GM18951 (cell line): Measurements from ENCODE around the gene FBXW7.

Experiments
- POLR2A ChIP-seq: IDR thresholded peaks from 4 replicates; pipeline ENCODE4 v1.6.1; 2011; ENCODE audit warnings: mild to moderate bottlenecking; ENCODE audit not compliant: insufficient read length, insufficient read depth; ENCODE audit errors: extremely low read depth
- in situ Hi-C: fragments of 300-500 bp; cut with MboI; formaldehyde crosslinking; loops from one replicate; pipeline ENCODE4 v1.12.0; 2022; ENCODE audit warnings: low sequenced_read_pairs, mixed read lengths, inconsistent platforms; ENCODE audit not compliant: unreplicated experiment

Gene FBXW7

DNA sequence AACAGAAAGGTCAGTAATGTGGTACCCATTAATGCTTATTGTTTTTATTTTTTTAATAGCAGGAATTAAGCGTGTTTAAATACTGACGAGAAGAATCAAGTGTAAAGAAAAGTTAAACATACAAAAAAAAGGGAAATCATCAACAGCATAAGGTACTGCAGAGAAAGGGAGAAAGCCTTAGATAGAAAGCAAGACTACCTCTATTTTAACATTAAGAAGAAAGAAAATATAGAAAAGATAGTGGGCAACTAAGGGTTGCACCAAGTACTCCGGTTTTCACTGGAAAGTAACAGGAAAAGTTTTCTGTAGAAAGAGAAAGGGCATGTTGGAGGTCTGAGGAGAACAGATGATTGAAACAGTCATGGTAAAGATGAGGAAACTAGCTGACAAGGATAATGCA lies 41.9 kb downstream of the FBXW7 start:
- in situ Hi-C loops, result no loop called here
- no peak for TF ChIP-seq POLR2A

DNA sequence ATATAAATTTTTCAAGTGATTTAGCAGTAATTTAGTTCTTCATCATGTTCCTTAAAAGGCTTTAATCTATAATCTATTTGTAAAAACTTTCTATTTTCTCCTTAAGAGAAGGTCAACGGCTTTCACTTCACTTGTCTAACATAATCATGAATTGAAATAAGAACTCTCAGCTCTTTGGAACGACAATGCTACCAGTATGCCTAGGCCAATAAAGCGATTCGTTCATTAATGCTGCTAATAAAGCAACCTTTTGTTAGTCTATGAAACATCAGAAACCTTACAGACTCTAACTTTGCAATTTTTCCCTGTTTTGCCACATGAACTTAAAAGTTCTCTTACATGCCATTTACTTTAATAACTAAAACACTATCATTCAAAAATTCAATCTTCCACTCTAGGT lies 47.6 kb downstream of the FBXW7 start:
- TF ChIP-seq POLR2A, result no peak
- in situ Hi-C loops, result no loop called here

DNA sequence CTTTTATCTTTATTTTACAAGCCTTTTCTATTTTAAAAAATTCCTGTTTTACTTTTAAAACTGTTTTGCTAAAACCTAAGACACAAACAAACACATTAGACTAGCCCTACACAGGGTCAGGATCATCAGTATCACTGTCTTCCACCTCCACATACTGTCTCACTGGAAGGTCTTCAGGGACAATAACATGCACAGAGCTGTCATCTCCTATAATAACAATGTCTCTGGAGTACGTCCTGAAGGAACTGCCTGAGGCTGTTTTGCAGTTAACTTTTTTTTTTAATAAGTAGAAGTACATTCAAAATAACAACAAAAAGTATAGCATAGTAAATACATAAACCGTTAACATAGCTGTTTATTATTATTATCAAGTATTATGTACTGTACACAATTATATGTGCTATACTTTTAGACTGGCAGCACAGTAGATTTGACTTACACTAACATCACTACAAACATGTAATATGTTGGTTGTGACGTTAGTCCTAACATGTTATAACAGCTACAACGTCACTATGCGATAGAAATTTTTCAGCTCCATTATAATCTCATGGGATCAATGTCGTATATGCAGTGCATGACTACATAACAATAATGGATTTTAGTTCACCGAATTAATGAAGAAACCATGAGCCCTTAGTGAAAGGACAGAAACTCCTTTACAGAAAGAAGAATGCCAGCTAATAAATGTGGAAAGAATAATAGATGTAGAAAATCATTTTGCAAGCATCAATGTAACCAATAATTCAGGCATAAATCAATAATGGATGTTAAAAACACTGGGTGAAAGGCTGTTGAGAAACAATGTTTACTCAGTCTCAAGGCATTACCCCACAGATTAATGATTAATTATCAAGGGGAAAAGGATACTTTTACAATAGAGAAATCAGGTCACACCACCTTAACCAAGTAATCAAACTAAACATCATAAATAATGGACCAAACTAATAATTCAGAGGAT lies 49.2 kb downstream of the FBXW7 start:
- in situ Hi-C loops, result no loop called here
- TF ChIP-seq POLR2A, result no peak

DNA sequence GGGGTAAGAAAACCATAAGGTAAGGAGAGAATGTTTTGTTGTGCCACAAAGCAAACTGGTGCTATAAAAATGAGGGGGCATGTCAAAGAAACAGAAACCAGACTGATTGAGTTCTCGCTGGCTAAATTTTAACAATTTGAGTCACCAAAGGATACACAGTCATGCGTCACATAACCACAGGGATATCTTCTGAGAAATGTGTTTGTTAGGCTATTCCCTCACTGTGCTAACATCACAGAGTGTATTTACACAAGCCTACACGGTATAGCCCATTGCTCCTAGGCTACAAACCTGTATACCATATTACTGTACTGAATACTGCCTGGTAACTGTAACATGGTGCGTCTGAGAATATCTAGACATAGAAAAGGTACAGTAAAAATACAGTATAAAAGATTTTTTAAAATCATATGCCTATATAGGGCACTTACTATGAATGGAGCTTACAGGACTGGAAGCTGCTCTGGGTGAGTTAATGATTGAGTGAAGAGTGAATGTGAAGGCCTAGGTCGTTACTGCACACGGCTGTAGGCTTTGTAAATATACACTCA lies 50.1 kb downstream of the FBXW7 start:
- in situ Hi-C loops, result no loop called here
- peak; percentile 14 for TF ChIP-seq POLR2A

DNA sequence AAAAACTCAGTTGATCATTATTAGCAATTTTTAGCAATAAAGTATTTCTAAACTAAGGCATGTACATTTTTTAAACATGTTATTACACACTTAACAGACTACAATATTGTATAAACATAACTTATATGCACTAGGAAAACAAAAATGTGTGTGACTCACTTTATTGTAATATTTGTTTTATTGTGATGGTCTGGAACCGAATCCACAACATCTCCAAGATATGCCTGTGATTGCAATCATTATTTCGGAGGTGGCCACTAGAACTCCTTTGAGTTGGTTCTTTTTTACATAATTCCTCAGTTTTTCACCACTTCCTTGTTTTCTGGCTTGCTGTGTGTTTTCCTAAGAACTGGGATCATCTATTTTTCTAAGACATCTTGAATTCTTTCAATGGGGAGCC lies 53.7 kb downstream of the FBXW7 start:
- in situ Hi-C loops, result no loop called here
- TF ChIP-seq POLR2A, result no peak

DNA sequence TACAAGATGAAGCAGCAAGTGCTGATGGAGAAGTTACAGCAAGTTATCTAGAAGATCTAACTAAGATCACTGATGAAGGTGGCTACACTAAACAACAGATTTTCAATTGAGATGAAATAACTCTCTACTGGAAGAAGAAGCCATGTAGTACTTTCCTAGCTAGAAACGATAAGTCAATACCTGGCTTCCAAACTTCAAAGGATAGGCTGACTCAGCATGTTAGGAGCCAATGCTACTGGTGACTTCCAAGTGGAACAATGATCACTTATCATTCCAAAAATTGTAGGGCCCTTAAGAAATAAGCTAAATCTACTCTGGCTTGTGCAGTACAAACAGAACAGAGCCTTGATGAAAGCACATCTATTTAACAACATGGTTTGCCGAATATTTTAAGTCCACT lies 55.0 kb downstream of the FBXW7 start:
- in situ Hi-C loops, result no loop called here
- TF ChIP-seq POLR2A, result no peak

DNA sequence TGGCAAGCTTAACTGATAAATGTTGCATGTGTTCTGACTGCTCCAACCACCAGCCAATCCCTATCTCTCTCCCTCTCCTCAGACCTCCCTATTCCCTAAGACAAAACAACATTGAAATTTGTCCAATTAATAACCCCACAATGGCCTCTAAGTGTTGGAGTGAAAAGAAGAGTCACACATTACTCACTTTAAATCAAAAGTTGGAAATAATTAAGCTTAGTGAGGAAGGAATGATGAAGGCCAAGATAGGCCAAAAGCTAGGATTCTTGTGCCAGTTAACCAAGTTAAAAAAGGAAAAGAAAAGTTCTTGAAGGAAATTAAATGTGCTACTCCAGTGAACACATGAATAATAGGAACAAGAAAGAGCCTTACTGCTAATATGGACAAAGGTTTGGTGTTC lies 55.6 kb downstream of the FBXW7 start:
- in situ Hi-C loops, result no loop called here
- no peak for TF ChIP-seq POLR2A

DNA sequence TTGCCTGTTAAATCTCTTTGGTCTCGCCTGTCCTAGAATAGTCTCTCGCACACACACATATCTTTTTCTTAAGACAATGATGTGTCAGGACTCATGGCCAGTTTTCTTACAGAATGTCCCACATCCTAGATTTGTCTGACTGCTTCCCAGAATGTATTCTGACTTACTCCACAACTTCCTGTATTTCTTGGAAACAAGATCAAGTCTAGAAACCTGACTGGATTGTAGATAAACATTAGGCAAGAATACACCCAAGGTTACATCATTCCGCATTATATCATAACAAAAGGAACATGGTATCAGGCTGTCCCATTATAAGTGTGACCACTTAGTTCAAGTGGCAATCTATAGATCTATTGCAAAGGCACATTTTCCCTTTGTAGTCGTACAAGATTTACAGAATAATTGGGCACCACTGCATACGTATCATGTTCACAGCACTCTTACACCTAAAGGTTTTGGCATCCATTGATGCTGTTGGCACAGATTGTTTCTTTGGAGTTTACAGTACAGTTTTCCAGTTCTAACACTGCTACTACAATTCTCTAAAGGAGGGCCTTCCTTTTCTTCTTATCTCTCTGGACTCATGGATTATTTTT lies 56.4 kb downstream of the FBXW7 start:
- no peak for TF ChIP-seq POLR2A
- in situ Hi-C loops, result no loop called here

DNA sequence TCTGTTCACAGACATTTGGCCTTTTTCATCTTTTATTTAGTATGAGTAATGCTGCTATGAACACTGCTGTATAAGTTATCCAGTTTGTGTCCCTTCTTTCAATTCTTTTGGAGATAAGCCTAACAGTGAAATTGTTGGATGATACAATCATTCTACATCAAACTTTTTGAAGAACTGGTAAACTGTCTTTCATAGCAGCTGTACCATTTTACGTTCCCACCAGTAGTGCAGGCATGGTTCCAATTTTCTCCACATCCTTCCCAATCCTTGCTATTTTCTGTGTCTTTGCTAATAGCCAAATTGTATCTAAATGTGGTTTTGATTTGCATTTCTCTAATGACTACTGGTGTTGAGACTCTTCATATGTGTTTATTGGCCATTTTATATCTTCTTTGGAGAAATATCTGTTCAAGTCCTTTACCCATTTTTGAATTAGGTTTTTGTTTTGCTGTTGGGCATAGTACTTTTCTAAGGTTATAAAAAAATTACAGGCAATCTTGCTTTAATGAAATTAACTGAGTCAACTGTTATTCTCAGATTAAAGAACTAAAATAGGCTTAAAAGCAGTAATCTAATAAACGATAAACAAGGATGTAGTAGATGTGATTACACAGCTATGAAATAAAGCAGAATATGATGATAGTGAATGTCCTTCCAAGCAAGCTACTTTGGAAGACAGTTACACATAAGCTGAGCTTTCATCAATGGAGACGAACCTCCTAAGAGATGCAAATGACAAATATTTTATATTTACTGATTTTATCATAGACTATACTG lies 57.2 kb downstream of the FBXW7 start:
- in situ Hi-C loops, result no loop called here
- TF ChIP-seq POLR2A, result no peak

DNA sequence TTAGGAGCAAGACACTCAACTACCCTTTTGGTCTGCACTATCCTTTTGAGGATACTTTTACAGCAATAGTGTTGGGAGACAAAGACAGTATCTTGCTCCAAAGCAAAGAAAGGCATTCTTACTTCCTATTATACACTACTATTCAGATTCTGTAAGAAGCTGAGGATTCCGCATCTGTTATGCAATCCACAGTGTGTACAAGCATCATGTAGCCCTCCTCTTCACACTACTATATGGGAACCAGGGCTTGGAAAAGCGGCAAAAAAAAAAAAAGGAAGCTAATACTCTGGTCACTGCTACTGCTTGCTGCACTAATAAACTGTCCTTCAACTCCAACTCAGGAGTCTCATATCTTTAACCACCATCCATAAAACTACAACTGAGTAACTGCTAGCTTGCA lies 59.1 kb downstream of the FBXW7 start:
- in situ Hi-C loops, result no loop called here
- TF ChIP-seq POLR2A, result no peak

DNA sequence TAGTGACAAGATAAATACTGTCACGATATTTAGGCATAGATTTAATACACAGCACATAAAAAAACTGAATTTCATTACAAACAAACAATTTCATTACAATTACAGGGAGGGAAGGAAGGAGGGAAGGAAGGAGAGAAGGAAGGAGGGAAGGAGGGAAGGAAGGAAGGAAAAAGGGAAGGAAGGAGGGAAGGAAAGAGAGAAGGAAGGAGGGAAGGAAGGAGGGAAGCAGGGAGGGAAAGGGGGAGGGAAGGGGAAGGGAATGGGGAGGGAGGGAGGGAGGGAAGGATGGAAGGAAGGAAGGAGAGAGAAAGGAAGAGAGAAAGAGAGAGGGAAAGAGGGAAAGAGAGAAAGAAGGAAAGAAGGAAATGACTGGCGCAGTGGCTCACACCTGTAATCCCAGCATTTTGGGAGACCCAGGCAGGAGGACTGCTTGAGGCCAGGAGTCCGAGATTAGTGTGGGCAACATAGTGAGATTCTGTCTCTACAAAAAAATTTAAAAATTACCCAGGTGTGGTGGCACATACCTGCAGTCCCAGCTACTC lies 64.6 kb downstream of the FBXW7 start:
- TF ChIP-seq POLR2A, result no peak
- in situ Hi-C loops, result no loop called here

DNA sequence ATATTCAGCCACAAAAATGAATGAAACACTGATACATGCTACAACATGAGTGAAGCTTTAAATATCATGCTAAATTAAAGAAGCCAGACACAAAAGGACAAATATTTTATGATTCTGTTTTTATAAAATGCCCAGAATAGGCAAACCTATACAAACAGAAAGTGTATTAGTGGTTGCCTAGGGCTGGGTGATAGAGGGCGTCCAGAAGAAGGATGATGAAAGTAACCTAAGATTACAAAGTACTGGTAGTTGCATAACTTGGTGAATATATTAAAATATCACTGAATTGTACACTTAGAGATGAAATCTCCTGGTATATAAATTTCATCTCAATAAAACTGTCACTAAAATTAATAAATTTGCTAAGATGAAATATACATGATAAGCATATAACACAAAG lies 67.5 kb downstream of the FBXW7 start:
- in situ Hi-C loops, result no loop called here
- TF ChIP-seq POLR2A, result no peak

DNA sequence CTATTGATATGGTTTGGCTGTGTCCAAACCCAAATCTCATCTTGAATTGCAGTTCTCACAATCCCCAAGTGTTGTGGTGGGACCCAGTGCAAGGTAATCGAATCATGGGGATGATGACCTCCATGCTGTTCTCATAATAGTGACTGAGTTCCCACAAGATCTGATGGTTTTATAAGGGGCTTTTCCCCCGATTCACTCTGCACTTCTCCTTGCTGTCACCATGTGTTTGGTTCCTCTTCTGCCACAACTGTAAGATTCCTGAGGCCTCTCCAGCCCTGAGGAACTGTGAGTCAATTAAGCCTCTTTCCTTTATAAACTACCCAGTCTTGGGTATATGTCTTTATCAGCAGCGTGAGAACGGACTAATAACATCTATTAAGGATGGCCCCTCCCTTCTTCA lies 68.8 kb downstream of the FBXW7 start:
- TF ChIP-seq POLR2A, result no peak
- in situ Hi-C loops, result no loop called here

DNA sequence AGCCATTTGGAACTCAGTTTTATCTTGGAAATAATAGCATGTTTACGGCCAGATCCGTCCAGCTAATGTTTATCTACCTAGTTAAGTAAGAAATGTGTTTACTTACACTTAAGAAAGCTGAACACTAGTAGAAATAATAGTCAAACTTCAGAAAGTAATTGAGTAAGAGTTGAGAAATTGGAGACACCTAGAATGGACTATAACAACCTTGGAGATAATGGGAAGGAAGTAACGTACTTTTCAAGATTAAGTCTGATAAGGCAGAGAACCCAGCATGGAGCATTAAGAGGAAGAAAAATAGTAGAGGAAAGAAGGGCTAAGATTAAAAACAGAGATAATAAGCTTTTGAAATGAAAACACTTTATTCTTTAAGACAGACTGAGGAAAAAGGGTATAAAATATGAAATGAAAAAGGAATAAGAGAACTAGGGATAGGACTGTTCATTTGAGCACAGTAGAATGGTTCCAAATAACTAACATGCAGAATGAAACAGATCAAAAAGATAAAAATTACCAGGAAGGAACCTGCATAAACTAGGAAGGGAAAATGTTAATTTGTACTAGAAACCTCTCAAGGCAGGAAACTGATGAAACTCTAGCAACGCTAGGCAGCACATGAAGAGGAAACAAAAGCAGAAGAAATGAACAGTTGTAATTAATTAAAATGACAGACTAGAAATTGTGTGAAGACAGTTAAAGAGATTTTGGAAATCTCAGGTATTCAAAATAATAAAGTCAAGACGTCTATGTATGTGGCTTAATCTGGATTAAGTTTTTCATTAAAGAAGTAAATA lies 71.7 kb downstream of the FBXW7 start:
- in situ Hi-C loops, result no loop called here
- TF ChIP-seq POLR2A, result no peak
